B cell (primary cell): Measurements from ENCODE around the gene NT5M. TPM values are rescaled to one million over a fixed set of nuclear protein-coding genes. Genes with fewer than 3 reads are reported as not detected.

Experiments used
- ATAC-seq: fragments of 200-7000 bp; cut with Tn5 transposase; one replicate; pipeline ENCODE4 v1.10.0; 2021; ENCODE audit warnings: low read depth, mild to moderate bottlenecking, moderate number of reproducible peaks, moderate library complexity
- CTCF ChIA-PET: fragments of 350-600 bp; sonication (Branson Sonifier 250); formaldehyde crosslinking; loops from one replicate; lab custom pipeline; 2021; ENCODE audit warnings: antibody characterized with exemption, inconsistent platforms; lab: Charles Lee
- POLR2A ChIA-PET: fragments of 350-600 bp; sonication (Branson Sonifier 250); formaldehyde crosslinking; loops from one replicate; lab custom pipeline; 2021; ENCODE audit warnings: antibody characterized with exemption; lab: Charles Lee
- DNase-seq: peaks from one replicate; pipeline ENCODE4 v3.0.0; 2013
- H2AFZ ChIP-seq: 2 replicates; pipeline ENCODE4 v1.6.1; 2012; ENCODE audit warnings: mild to moderate bottlenecking, low read depth, low read length; ENCODE audit not compliant: insufficient read depth, poor library complexity, severe bottlenecking
- H3K27ac ChIP-seq, 2 donors: 1 replicate in 1 of 2; 2 replicates in 1 of 2; pipeline ENCODE4 v1.5.1; 2012 to 2013; ENCODE audit warnings: low read length in 2 of 2, mild to moderate bottlenecking in 2 of 2, moderate library complexity in 1 of 2
- H3K27me3 ChIP-seq, 4 experiments: fragments of 200-600 bp in 1 of 4; sonication (generic) in 1 of 4; replicated peaks in 1 of 4; 1 replicate in 2 of 4; 2 replicates in 2 of 4; pipeline versions ENCODE4 v1.6.1 to v1.7.0; 2013 to 2016; ENCODE audit warnings: low read length in 3 of 4, mild to moderate bottlenecking in 2 of 4, mixed read lengths in 1 of 4, moderate library complexity in 1 of 4; ENCODE audit not compliant: insufficient read depth in 4 of 4, control insufficient read depth in 3 of 4; ENCODE audit errors: control extremely low read depth in 1 of 4
- H3K36me3 ChIP-seq, 2 experiments: replicated peaks in 1 of 2; 1 replicate in 1 of 2; 2 replicates in 1 of 2; pipeline versions ENCODE4 v1.6.1 to v1.7.1; 2013; ENCODE audit warnings: low read length in 1 of 2; ENCODE audit not compliant: insufficient read depth in 2 of 2, control insufficient read depth in 1 of 2; ENCODE audit errors: control extremely low read depth in 1 of 2, extremely low read depth in 1 of 2
- H3K4me1 ChIP-seq, 2 donors: fragments of 200-600 bp in 1 of 2; sonication (generic) in 1 of 2; 1 replicate in 1 of 2; 2 replicates in 1 of 2; pipeline versions ENCODE4 v1.5.1 to v1.6.1; 2013 to 2017; ENCODE audit warnings: low read length in 2 of 2; ENCODE audit not compliant: control insufficient read depth in 2 of 2, insufficient read depth in 2 of 2
- H3K4me2 ChIP-seq: replicated peaks from 2 replicates; pipeline ENCODE3; 2012; ENCODE audit warnings: mild to moderate bottlenecking, low read depth, low read length; ENCODE audit not compliant: poor library complexity, severe bottlenecking
- H3K4me3 ChIP-seq, 5 experiments: fragments of 200-600 bp in 1 of 5; sonication (generic) in 1 of 5; 1 replicate in 3 of 5; 2 replicates in 2 of 5; pipeline versions ENCODE4 v1.5.1 to v1.7.0; 2011 to 2016; ENCODE audit warnings: low read length in 4 of 5, mild to moderate bottlenecking in 4 of 5, low read depth in 2 of 5, control low read depth in 1 of 5, moderate library complexity in 1 of 5; ENCODE audit not compliant: insufficient read depth in 1 of 5; ENCODE audit errors: control extremely low read depth in 1 of 5, extremely low read depth in 1 of 5
- H3K79me2 ChIP-seq: fragments of 200-600 bp; sonication (generic); one replicate; pipeline ENCODE4 v1.6.0; 2016; ENCODE audit warnings: low read length; ENCODE audit not compliant: control insufficient read depth, insufficient read depth
- H3K9ac ChIP-seq: fragments of 200-600 bp; sonication (generic); 2 replicates; pipeline ENCODE4 v1.6.1; 2017; ENCODE audit warnings: mild to moderate bottlenecking, low read length, moderate library complexity
- H3K9me3 ChIP-seq, 3 donors: one replicate each; pipeline versions ENCODE4 v1.6.1 to v1.7.1; 2013; ENCODE audit warnings: low read length in 2 of 3; ENCODE audit not compliant: control insufficient read depth in 2 of 3, insufficient read depth in 1 of 3; ENCODE audit errors: control extremely low read depth in 1 of 3
- H4K20me1 ChIP-seq: 2 replicates; pipeline ENCODE4 v1.6.0; 2012; ENCODE audit warnings: mild to moderate bottlenecking, low read length; ENCODE audit not compliant: insufficient read depth, control insufficient read depth, poor library complexity, severe bottlenecking
- H3K27ac Mint-ChIP-seq: one replicate; pipeline ENCODE4 v1.8.0; 2021; ENCODE audit warnings: mixed read lengths
- H3K27me3 Mint-ChIP-seq: one replicate; pipeline ENCODE4 v1.8.0; 2021; ENCODE audit warnings: mixed read lengths
- H3K4me1 Mint-ChIP-seq: one replicate; pipeline ENCODE4 v1.8.0; 2021; ENCODE audit warnings: mixed read lengths
- H3K4me3 Mint-ChIP-seq: one replicate; pipeline ENCODE4 v1.8.0; 2021; ENCODE audit warnings: mixed read lengths
- H3K9me3 Mint-ChIP-seq: one replicate; pipeline ENCODE4 v1.8.0; 2022; ENCODE audit warnings: mixed read lengths; ENCODE audit not compliant: insufficient read depth
- EZH2 ChIP-seq: IDR thresholded peaks from 2 replicates; pipeline ENCODE4 v1.6.1; 2012; ENCODE audit warnings: borderline replicate concordance, low read depth, mild to moderate bottlenecking, moderate library complexity, low read length; ENCODE audit not compliant: insufficient read depth, poor library complexity, severe bottlenecking
- WGBS: methylation state at CpG from one replicate; pipeline ENCODE4 v1.1.5; 2013; ENCODE audit warnings: missing lambda C conversion rate; ENCODE audit not compliant: insufficient coverage; 5-methylcytosine and 5-hydroxymethylcytosine counted together
- intact Hi-C: fragments of 100-400 bp; cut with micrococcal nuclease; formaldehyde crosslinking; loops from one replicate; pipeline ENCODE4 v1.10.0; 2022
- polyA plus RNA-seq: library from polyadenylated mRNA; depleted of rRNA; stranded (reverse); fragments of >200 nt; gene quantifications from 2 replicates; pipeline ENCODE4 v1.2.3, GENCODE V29; 2012
- total RNA-seq, 2 donors: library from RNA; stranded (reverse); fragments of 120-200 nt in 1 of 2; gene quantifications; 1 replicate in 1 of 2; 2 replicates in 1 of 2; pipeline versions ENCODE4 v1.2.3 to v1.2.4, GENCODE V29; 2013 to 2022
- TF ChIP-seq, protein P1 (sequence below): fragments of 200-600 bp; IDR thresholded peaks from one replicate; pipeline ENCODE4 v1.8.0; 2022; ENCODE audit warnings: antibody characterized with exemption, mild to moderate bottlenecking

Gene NT5M
- total and polyA plus RNA-seq, 2 donors (not counting 1 experiment from before 2014, with no cell fraction given): 0.40 to 0.47 TPM

DNA sequence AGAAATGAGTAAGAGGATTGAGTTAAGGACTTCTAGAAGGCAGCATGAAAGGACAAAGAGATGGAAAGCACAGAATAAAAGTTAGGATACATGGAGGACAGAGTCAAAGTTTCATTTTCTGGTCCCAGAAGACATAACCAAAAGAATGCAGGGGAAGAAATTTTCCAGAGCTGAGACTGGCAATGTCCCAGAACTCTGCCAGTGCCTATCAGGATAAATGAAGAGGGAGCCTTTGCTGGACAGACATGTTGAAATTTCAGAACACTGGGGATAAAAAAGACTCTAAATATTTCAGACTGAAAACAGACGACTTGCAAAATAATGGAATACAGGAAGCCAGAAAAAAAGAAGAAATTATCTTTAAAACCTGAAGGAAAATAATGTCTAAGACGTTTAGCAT is 55.7 kb downstream of the NT5M start:
- Histone ChIP-seq H3K9me3 (peaks cover 0 to 7% (median 0%) of the 10 kb centered on the region in 3 donors), H3K4me3 (no peak overlapping the region), H2AFZ (no peak overlapping the region), H4K20me1 (no peaks in the 10 kb centered on the region), H3K4me1 (peaks cover 3 to 7% of the 10 kb centered on the region in 2 donors), H3K9ac (no peak overlapping the region), H3K36me3 (no peaks in the 10 kb centered on the region), H3K27ac (no peak overlapping the region), H3K4me2 (no peak overlapping the region), H3K79me2 (no peaks in the 10 kb centered on the region), H3K27me3 (peaks cover 0 to 8% (median 0%) of the 10 kb centered on the region in 4 experiments)
- peaks cover 3% of the 10 kb centered on the region for H3K9me3 Mint-ChIP-seq
- intact Hi-C loops: loop anchor here (5.0 kb wide), 1 partner anchor 558 kb away; no protein-coding TSS in a partner anchor
- ChIA-PET POLR2A (no interaction called here), CTCF (interaction anchor here (1.6 to 2.8 kb wide), 2 partner anchors 82 to 283 kb away, joined by 6 to 18 read pairs; no protein-coding TSS in a partner anchor)
- H3K4me1 Mint-ChIP-seq: peaks cover 4% of the 10 kb centered on the region
- DNase-seq: no peak
- H3K27ac Mint-ChIP-seq: no peak overlapping the region
- WGBS: 83% methylated on average over 1 of the region's 2 CpGs
- H3K27me3 Mint-ChIP-seq: peaks cover 8% of the 10 kb centered on the region
- H3K4me3 Mint-ChIP-seq: no peak overlapping the region
- TF ChIP-seq, protein P1, sequence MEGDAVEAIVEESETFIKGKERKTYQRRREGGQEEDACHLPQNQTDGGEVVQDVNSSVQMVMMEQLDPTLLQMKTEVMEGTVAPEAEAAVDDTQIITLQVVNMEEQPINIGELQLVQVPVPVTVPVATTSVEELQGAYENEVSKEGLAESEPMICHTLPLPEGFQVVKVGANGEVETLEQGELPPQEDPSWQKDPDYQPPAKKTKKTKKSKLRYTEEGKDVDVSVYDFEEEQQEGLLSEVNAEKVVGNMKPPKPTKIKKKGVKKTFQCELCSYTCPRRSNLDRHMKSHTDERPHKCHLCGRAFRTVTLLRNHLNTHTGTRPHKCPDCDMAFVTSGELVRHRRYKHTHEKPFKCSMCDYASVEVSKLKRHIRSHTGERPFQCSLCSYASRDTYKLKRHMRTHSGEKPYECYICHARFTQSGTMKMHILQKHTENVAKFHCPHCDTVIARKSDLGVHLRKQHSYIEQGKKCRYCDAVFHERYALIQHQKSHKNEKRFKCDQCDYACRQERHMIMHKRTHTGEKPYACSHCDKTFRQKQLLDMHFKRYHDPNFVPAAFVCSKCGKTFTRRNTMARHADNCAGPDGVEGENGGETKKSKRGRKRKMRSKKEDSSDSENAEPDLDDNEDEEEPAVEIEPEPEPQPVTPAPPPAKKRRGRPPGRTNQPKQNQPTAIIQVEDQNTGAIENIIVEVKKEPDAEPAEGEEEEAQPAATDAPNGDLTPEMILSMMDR: no peak
- TF ChIP-seq EZH2: no peak
- ATAC-seq: no peak

DNA sequence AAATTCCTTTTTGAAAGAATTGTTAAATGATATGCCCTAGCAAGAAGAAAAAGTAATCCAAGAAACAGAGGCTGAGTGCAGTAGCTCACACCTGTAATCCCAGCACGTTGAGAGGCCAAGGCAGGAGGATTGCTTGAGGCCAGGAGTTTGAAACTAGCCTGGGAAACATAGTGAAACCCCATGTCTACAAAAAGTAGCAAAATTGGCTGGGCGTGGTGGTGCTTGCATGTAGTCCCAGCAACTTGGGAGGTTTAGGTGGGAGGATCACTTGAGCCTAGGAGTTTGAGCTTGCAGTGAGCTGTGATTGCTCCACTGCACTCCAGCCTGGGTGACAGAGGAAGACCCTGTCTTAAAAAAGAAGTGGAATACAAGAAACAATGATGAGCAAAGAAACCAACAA is 56.1 kb downstream of the NT5M start:
- Histone ChIP-seq H3K27me3 (peaks cover 0 to 8% (median 0%) of the 10 kb centered on the region in 4 experiments), H3K4me2 (no peak overlapping the region), H3K9ac (no peak overlapping the region), H3K36me3 (no peaks in the 10 kb centered on the region), H3K79me2 (no peaks in the 10 kb centered on the region), H3K4me1 (peaks cover 3 to 7% of the 10 kb centered on the region in 2 donors), H3K4me3 (no peak overlapping the region), H3K9me3 (peaks cover 0 to 7% (median 0%) of the 10 kb centered on the region in 3 donors), H3K27ac (no peak overlapping the region), H2AFZ (no peak overlapping the region), H4K20me1 (no peaks in the 10 kb centered on the region)
- DNase-seq (no peak), ATAC-seq (no peak)
- intact Hi-C loops: loop anchor here (5.0 kb wide), 1 partner anchor 558 kb away; no protein-coding TSS in a partner anchor
- POLR2A ChIA-PET: no interaction called here
- TF ChIP-seq EZH2: no peak
- TF ChIP-seq, protein P1: no peak
- H3K4me1 Mint-ChIP-seq: peaks cover 4% of the 10 kb centered on the region
- CTCF ChIA-PET: interaction anchor here (1.0 to 2.8 kb wide), 3 partner anchors 82 to 283 kb away, joined by 3 to 18 read pairs (median 6); no protein-coding TSS in a partner anchor
- no peak overlapping the region for H3K27ac Mint-ChIP-seq
- 82% methylated on average over 2 of the region's 2 CpGs for WGBS
- H3K27me3 Mint-ChIP-seq: peaks cover 8% of the 10 kb centered on the region
- H3K4me3 Mint-ChIP-seq: no peak overlapping the region
- peaks cover 3% of the 10 kb centered on the region for H3K9me3 Mint-ChIP-seq
